Suprapubic skin (tissue), 4 donors: Measurements from ENCODE around the gene AKAP1. TPM values are rescaled to one million over a fixed set of nuclear protein-coding genes. Genes with fewer than 3 reads are reported as not detected.

ENCODE experiments used
- DNase-seq, 2 donors: peaks; one replicate each; pipeline ENCODE4 v3.0.0-alpha.2; 2019; ENCODE audit warnings: low spot score in 2 of 2
- H3K27ac ChIP-seq: fragments of 200-600 bp; sonication (generic); one replicate; pipeline ENCODE4 v1.5.1; 2019
- H3K27me3 ChIP-seq: fragments of 200-600 bp; sonication (generic); one replicate; pipeline ENCODE4 v1.5.1; 2019
- H3K36me3 ChIP-seq: fragments of 200-600 bp; sonication (generic); one replicate; pipeline ENCODE4 v1.5.1; 2019
- H3K4me1 ChIP-seq: fragments of 200-600 bp; sonication (generic); one replicate; pipeline ENCODE4 v1.5.1; 2019
- H3K4me3 ChIP-seq: fragments of 200-600 bp; sonication (generic); one replicate; pipeline ENCODE4 v1.5.1; 2019; ENCODE audit warnings: mild to moderate bottlenecking
- H3K9me3 ChIP-seq: fragments of 200-600 bp; sonication (generic); one replicate; pipeline ENCODE4 v1.5.1; 2019
- EP300 ChIP-seq: sonication (generic); formaldehyde crosslinking; IDR thresholded peaks from one replicate; pipeline ENCODE4 v1.6.1; 2017; ENCODE audit warnings: antibody characterized with exemption
- POLR2A ChIP-seq, 2 donors: fragments of 450-650 bp; IDR thresholded peaks; one replicate each; pipeline ENCODE4 v1.6.1; 2017; ENCODE audit warnings: antibody characterized with exemption in 2 of 2, mild to moderate bottlenecking in 2 of 2, moderate library complexity in 2 of 2
- POLR2AphosphoS5 ChIP-seq, 3 donors: sonication (generic); formaldehyde crosslinking; IDR thresholded peaks; one replicate each; pipeline ENCODE4 v1.6.1; 2017; ENCODE audit warnings: antibody characterized with exemption in 3 of 3
- WGBS: methylation state at CpG from one replicate; pipeline ENCODE4 v1.1.5; 2018; 5-methylcytosine and 5-hydroxymethylcytosine counted together
- total RNA-seq, 4 donors: library from RNA; depleted of rRNA; stranded (reverse); fragments of >200 nt; gene quantifications; one replicate each; pipeline ENCODE4 v1.1.0, GENCODE V29; 2016
- TF ChIP-seq, protein P1 (sequence below), 2 donors: fragments of 200-600 bp in 1 of 2; fragments of 450-650 bp in 1 of 2; sonication (generic) in 1 of 2; IDR thresholded peaks; one replicate each; pipeline ENCODE4 v1.5.1; 2016 to 2019; ENCODE audit warnings: antibody characterized with exemption in 2 of 2, mild to moderate bottlenecking in 1 of 2, moderate library complexity in 1 of 2

AKAP1 gene
- total RNA-seq, 4 donors from 2014 or later: 50.1 to 76.2 (median 56.4) TPM

DNA sequence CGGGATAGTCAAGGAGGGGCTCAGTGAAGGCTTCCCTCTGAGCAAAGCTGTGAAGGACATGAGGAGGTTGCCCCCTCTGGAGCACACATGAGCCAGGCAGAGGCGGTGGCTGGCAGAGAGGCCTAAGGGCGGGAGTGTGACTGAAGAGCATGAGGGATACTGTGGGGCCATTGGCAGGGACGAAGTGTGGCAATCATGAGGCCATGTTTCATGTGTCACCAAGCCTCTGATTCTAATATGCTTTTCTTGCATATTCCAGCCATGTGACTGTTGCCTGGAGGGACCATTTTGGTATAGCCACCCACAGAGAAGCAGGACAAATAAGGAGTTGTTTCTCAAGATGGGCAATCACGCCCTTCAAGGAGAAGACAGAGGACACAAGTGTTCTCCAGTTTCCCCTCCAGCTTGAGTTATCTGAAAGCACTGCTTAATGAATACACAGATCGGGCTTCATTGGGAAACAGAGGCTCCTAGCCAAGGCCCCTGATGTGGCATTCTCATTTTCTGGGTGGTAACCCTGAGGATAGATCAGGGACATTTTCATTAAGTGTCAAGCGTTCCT, 68.0 kb downstream of the AKAP1 start:
- H3K4me1 ChIP-seq: no peaks in the 10 kb centered on the region
- peaks cover 10% of the 10 kb centered on the region for H3K27me3 ChIP-seq
- WGBS: 82% methylated on average over 7 of the region's 7 CpGs
- H3K9me3 ChIP-seq: no peaks in the 10 kb centered on the region
- TF ChIP-seq POLR2A (IDR thresholded peaks at IDR 0.05) (no peak), POLR2AphosphoS5 (IDR thresholded peaks at IDR 0.05) (no peak), EP300 (no peak)
- TF ChIP-seq, protein P1, sequence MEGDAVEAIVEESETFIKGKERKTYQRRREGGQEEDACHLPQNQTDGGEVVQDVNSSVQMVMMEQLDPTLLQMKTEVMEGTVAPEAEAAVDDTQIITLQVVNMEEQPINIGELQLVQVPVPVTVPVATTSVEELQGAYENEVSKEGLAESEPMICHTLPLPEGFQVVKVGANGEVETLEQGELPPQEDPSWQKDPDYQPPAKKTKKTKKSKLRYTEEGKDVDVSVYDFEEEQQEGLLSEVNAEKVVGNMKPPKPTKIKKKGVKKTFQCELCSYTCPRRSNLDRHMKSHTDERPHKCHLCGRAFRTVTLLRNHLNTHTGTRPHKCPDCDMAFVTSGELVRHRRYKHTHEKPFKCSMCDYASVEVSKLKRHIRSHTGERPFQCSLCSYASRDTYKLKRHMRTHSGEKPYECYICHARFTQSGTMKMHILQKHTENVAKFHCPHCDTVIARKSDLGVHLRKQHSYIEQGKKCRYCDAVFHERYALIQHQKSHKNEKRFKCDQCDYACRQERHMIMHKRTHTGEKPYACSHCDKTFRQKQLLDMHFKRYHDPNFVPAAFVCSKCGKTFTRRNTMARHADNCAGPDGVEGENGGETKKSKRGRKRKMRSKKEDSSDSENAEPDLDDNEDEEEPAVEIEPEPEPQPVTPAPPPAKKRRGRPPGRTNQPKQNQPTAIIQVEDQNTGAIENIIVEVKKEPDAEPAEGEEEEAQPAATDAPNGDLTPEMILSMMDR (IDR thresholded peaks at IDR 0.05): no peak
- no peaks in the 10 kb centered on the region for H3K36me3 ChIP-seq
- no peak overlapping the region for H3K4me3 ChIP-seq
- H3K27ac ChIP-seq: no peak overlapping the region
- no peak for DNase-seq

DNA sequence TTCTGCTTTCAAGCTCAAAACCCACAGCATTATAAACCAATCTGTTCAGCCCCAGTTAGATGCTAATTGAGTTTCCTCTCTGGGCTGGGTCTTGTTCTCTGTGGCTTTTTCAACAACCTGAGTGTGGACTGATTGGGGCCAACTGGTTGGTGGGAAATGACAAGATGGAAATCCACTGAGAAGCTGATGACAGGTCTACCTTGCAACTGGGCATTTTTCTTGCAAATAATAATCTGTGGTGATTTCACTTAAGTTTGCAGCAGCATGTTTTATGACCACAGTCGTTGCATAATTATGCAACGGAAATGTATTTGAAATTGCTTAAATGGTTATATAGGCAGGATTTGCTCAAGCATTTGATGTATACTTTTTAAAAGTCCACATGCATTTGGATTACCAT, 69.9 kb downstream of the AKAP1 start:
- no peak overlapping the region for H3K27ac ChIP-seq
- no peaks in the 10 kb centered on the region for H3K36me3 ChIP-seq
- TF ChIP-seq POLR2AphosphoS5 (IDR thresholded peaks at IDR 0.05) (no peak), POLR2A (IDR thresholded peaks at IDR 0.05) (no peak)
- TF ChIP-seq, protein P1 (IDR thresholded peaks at IDR 0.05): no peak
- no peak overlapping the region for H3K4me3 ChIP-seq
- no peaks in the 10 kb centered on the region for H3K9me3 ChIP-seq
- 46% methylated on average over 2 of the region's 2 CpGs for WGBS
- no peaks in the 10 kb centered on the region for H3K4me1 ChIP-seq
- H3K27me3 ChIP-seq: peaks cover 9% of the 10 kb centered on the region
- no peak for DNase-seq

DNA sequence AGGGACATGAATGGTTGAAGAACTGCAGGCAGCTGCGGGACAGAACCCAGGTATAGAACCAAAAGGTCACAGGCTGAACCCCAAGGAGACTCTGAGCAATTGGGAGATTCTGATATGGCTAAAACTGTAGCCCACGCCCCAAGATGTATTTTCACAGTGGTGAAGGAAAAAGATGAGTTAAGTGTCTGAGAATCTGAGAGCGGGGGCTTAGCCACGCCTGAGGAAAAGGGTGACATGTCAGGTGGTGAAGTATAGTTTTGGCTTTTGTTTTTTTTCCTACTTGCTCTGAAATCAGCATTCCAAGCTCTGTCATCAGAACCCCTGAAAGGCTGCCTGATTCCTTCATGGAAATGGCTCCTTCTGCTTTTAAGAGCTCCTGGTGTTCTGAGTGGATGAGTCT, 73.3 kb downstream of the AKAP1 start:
- DNase-seq: no peak
- Histone ChIP-seq H3K27me3 (no peaks in the 10 kb centered on the region), H3K36me3 (no peaks in the 10 kb centered on the region), H3K9me3 (no peaks in the 10 kb centered on the region), H3K4me3 (no peak overlapping the region), H3K4me1 (no peaks in the 10 kb centered on the region), H3K27ac (no peak overlapping the region)
- TF ChIP-seq, protein P1 (IDR thresholded peaks at IDR 0.05): no peak
- no peak for TF ChIP-seq POLR2AphosphoS5 (IDR thresholded peaks at IDR 0.05)
- TF ChIP-seq EP300: no peak
- no peak for TF ChIP-seq POLR2A (IDR thresholded peaks at IDR 0.05)
- 83% methylated on average over 4 of the region's 4 CpGs for WGBS

DNA sequence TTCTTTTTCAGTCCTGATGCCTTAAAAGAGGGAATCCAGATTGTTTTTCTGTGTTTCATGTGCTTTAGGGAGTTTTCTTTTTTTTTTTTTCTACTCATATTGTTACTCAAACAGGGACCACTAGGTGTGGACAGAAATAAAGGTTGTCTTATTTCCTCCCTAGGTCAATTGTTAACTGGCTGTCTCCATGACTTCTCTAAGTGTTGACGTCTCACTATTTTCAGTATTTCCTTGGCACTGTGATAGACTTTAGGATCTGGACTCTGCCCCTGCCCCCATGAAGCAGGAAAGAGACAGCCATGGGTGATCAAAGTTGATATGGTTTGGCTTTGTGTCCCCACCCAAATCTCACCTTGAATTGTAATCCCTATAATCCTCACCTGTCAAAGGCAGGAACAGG, 73.7 kb downstream of the AKAP1 start:
- Histone ChIP-seq H3K36me3 (no peaks in the 10 kb centered on the region), H3K27ac (no peak overlapping the region), H3K27me3 (no peaks in the 10 kb centered on the region), H3K4me3 (no peak overlapping the region), H3K4me1 (no peaks in the 10 kb centered on the region), H3K9me3 (no peaks in the 10 kb centered on the region)
- WGBS: 67% methylated on average over 1 of the region's 1 CpG
- DNase-seq: no peak
- TF ChIP-seq EP300 (no peak), POLR2AphosphoS5 (IDR thresholded peaks at IDR 0.05) (no peak), POLR2A (IDR thresholded peaks at IDR 0.05) (no peak)
- TF ChIP-seq, protein P1 (IDR thresholded peaks at IDR 0.05): no peak

DNA sequence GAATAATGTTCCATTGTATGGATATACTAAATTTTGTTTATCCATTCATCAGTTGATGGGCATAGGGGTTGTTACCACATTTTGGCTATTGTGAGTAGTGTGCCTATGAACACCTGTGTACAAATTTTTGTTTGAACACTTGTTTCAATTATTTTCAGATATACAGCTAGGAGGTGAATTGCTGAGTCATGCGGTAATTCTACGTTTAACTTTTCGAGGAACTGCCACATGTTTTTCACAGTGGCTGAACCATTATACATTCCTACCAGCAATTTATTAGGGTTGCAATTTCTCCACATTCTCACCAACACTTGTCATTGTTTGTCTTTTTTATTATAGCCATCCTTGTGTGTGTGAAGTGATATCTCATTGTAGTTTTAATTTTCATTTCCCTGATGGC, 75.6 kb downstream of the AKAP1 start:
- Histone ChIP-seq H3K27me3 (no peaks in the 10 kb centered on the region), H3K27ac (no peak overlapping the region), H3K36me3 (no peaks in the 10 kb centered on the region), H3K4me1 (no peaks in the 10 kb centered on the region), H3K9me3 (no peaks in the 10 kb centered on the region), H3K4me3 (no peak overlapping the region)
- WGBS: 86% methylated on average over 3 of the region's 3 CpGs
- TF ChIP-seq POLR2A (IDR thresholded peaks at IDR 0.05) (no peak), POLR2AphosphoS5 (IDR thresholded peaks at IDR 0.05) (no peak), EP300 (no peak)
- TF ChIP-seq, protein P1 (IDR thresholded peaks at IDR 0.05): no peak
- DNase-seq: no peak
